Hypothalamus (tissue), 51 donors: ENCODE measurements around the gene CTSF.
"Not testable (repeated sequence)": the region's sequence is repeated elsewhere in the genome, so short reads cannot be mapped to it uniquely, and the experiment has no call there.

Source experiments
- DNase-seq, 51 donors: peaks; one replicate each; lab custom pipeline; 2025; lab: John Stamatoyannopoulos, UW

The CTSF gene

GRCh38 chr11:66591175-66591574 is 22.8 kb upstream of the CTSF start:
- no peak for DNase-seq

- DNase-seq, result no peak
Observed at GRCh38 chr11:66589996-66590675, 21.7 kb upstream of the CTSF start.

- DNase-seq, result not testable (repeated sequence)
Observed at GRCh38 chr11:66589315-66589714, 20.9 kb upstream of the CTSF start.

- DNase-seq, result no peak
Observed at GRCh38 chr11:66586136-66586535, 17.7 kb upstream of the CTSF start.

- not testable (repeated sequence) for DNase-seq
Observed at GRCh38 chr11:66585447-66585846, 17.0 kb upstream of the CTSF start.

GRCh38 chr11:66582565-66583147 is 14.2 kb upstream of the CTSF start:
- DNase-seq, result not testable (repeated sequence)

GRCh38 chr11:66581261-66581660 is 12.9 kb upstream of the CTSF start:
- no peak for DNase-seq

- DNase-seq, result no peak
Observed at GRCh38 chr11:66580803-66581202, 12.4 kb upstream of the CTSF start.

- DNase-seq, result peak in 47 of 51 donors; percentile 10 to 81 (median 41)
Observed at GRCh38 chr11:66579017-66579606, 10.7 kb upstream of the CTSF start.

- DNase-seq, result no peak
Observed at GRCh38 chr11:66570850-66571180, 2.4 kb upstream of the CTSF start.

GRCh38 chr11:66570079-66570849 is 1.9 kb upstream of the CTSF start:
- no peak for DNase-seq

- DNase-seq, result no peak
Observed at GRCh38 chr11:66569076-66569475, 670 bp upstream of the CTSF start.

GRCh38 chr11:66567787-66568123 is 651 bp downstream of the CTSF start:
- DNase-seq, result no peak

GRCh38 chr11:66566221-66566620 is 2.2 kb downstream of the CTSF start:
- no peak for DNase-seq

GRCh38 chr11:66564984-66565383 is 3.4 kb downstream of the CTSF start:
- no peak for DNase-seq

- DNase-seq, result no peak
Observed at GRCh38 chr11:66564538-66564937, 3.9 kb downstream of the CTSF start.

- no peak for DNase-seq
Observed at GRCh38 chr11:66563832-66564231, 4.6 kb downstream of the CTSF start.

- DNase-seq, result no peak
Observed at GRCh38 chr11:66562907-66563583, 5.4 kb downstream of the CTSF start.

GRCh38 chr11:66562275-66562674 is 6.1 kb downstream of the CTSF start:
- no peak for DNase-seq

GRCh38 chr11:66561975-66562248 is 6.5 kb downstream of the CTSF start:
- no peak for DNase-seq

- DNase-seq, result no peak
Observed at GRCh38 chr11:66561178-66561974, 7.0 kb downstream of the CTSF start.
